Neural crest cell (in vitro differentiated cells): ENCODE data around the gene EXOC6B. TPM values are rescaled to one million over a fixed set of nuclear protein-coding genes. Genes with fewer than 3 reads are reported as not detected.

ENCODE experiments used
- DNase-seq: peaks from one replicate; pipeline ENCODE4 v3.0.0; 2021; ENCODE audit warnings: low read depth, mixed read lengths, low spot score
- H3K27ac Mint-ChIP-seq: one replicate; pipeline ENCODE4 v1.8.0; 2021; ENCODE audit warnings: mild to moderate bottlenecking, mixed read lengths; ENCODE audit not compliant: unreplicated experiment
- H3K27me3 Mint-ChIP-seq: 2 replicates; pipeline ENCODE4 v1.8.0; 2021; ENCODE audit warnings: low read depth, mild to moderate bottlenecking, mixed read lengths
- H3K36me3 Mint-ChIP-seq: 2 replicates; pipeline ENCODE4 v1.8.0; 2021; ENCODE audit warnings: low read depth, mild to moderate bottlenecking, mixed read lengths
- H3K4me1 Mint-ChIP-seq: 2 replicates; pipeline ENCODE4 v1.8.0; 2021; ENCODE audit warnings: mixed read lengths
- H3K4me3 Mint-ChIP-seq: one replicate; pipeline ENCODE4 v1.8.0; 2021; ENCODE audit warnings: mild to moderate bottlenecking, mixed read lengths
- H3K9me3 Mint-ChIP-seq: 2 replicates; pipeline ENCODE4 v1.8.0; 2021; ENCODE audit warnings: mixed read lengths
- total RNA-seq: library from RNA; stranded (reverse); gene quantifications from 2 replicates; pipeline ENCODE4 v1.2.1, GENCODE V29; 2021
- TF ChIP-seq, protein P1 (sequence below): fragments of 200-600 bp; sonication (generic); conservative IDR thresholded peaks from 2 replicates; pipeline ENCODE4 v1.5.0; 2021; ENCODE audit warnings: antibody characterized with exemption, mild to moderate bottlenecking

EXOC6B gene
- total RNA-seq, 1 donor from 2014 or later: 28.2 TPM

DNA sequence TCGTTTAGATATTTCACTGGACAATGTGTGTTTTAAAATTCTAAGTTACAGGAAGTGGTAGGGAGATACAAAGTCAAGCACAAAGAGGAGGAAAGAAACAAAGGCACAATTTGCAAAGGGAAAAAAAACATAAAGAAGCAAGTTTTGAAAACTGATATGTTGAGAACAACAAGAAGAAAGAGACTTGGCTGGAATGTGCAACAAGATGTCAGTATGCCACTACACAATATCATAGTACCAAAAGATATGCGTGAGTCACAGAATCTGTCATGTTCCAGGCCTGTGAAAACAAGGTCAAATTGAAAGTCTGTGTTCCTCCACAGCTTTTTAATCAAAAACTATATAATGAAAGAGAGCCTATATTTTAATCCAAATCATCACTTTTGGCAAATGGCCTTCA lies 12.0 kb downstream of the EXOC6B start:
- TF ChIP-seq, protein P1, sequence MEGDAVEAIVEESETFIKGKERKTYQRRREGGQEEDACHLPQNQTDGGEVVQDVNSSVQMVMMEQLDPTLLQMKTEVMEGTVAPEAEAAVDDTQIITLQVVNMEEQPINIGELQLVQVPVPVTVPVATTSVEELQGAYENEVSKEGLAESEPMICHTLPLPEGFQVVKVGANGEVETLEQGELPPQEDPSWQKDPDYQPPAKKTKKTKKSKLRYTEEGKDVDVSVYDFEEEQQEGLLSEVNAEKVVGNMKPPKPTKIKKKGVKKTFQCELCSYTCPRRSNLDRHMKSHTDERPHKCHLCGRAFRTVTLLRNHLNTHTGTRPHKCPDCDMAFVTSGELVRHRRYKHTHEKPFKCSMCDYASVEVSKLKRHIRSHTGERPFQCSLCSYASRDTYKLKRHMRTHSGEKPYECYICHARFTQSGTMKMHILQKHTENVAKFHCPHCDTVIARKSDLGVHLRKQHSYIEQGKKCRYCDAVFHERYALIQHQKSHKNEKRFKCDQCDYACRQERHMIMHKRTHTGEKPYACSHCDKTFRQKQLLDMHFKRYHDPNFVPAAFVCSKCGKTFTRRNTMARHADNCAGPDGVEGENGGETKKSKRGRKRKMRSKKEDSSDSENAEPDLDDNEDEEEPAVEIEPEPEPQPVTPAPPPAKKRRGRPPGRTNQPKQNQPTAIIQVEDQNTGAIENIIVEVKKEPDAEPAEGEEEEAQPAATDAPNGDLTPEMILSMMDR: no peak
- no peaks in the 10 kb centered on the region for H3K27me3 Mint-ChIP-seq
- DNase-seq: no peak
- peaks cover 13% of the 10 kb centered on the region for H3K9me3 Mint-ChIP-seq
- H3K4me3 Mint-ChIP-seq: no peak overlapping the region
- no peak overlapping the region for H3K27ac Mint-ChIP-seq
- no peaks in the 10 kb centered on the region for H3K4me1 Mint-ChIP-seq
- H3K36me3 Mint-ChIP-seq: peaks cover 18% of the 10 kb centered on the region

DNA sequence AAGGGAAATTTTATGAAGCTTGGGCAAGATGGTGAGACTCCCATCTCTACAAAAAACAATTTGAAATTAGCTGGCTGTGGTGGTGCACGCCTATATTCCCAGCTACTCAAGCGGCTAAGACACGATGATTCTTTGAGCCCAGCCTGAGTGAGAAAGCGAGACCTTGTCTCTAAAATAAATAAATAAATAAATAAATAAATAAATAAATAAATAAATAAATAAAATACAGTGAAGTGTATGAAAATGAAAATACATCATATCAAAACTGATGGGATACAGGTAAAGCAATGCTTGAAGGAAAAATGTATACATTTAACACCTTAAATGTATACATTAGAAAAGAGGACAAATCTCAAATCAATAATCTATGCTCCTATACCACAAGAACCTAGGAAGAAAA lies 15.7 kb downstream of the EXOC6B start:
- no peak overlapping the region for H3K27ac Mint-ChIP-seq
- peaks cover 21% of the 10 kb centered on the region for H3K36me3 Mint-ChIP-seq
- peaks cover 17% of the 10 kb centered on the region for H3K9me3 Mint-ChIP-seq
- H3K4me1 Mint-ChIP-seq: no peaks in the 10 kb centered on the region
- TF ChIP-seq, protein P1: no peak
- DNase-seq: no peak
- H3K27me3 Mint-ChIP-seq: no peaks in the 10 kb centered on the region
- H3K4me3 Mint-ChIP-seq: no peak overlapping the region

DNA sequence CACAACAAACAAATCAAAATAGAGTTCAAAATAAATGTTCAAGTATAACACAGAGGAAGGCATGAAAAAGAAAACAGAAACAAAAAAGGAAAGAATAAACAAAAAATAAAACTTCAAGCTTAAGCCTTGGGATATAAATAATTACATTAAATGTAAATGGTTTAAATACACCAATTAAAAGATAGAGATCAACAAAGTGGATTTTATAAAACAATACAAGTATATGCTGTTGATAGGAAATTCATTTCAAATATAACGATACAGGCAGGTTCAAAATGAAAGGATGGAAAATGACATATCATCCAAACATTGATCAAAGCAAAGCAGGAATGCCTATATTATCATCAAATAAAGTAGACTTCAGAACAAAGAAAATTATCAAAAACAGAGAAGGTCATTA lies 16.7 kb downstream of the EXOC6B start:
- Mint-ChIP-seq H3K4me3 (no peak overlapping the region), H3K27me3 (no peaks in the 10 kb centered on the region), H3K4me1 (no peaks in the 10 kb centered on the region), H3K27ac (no peak overlapping the region), H3K36me3 (peaks cover 21% of the 10 kb centered on the region), H3K9me3 (peaks cover 17% of the 10 kb centered on the region)
- TF ChIP-seq, protein P1: no peak
- no peak for DNase-seq

DNA sequence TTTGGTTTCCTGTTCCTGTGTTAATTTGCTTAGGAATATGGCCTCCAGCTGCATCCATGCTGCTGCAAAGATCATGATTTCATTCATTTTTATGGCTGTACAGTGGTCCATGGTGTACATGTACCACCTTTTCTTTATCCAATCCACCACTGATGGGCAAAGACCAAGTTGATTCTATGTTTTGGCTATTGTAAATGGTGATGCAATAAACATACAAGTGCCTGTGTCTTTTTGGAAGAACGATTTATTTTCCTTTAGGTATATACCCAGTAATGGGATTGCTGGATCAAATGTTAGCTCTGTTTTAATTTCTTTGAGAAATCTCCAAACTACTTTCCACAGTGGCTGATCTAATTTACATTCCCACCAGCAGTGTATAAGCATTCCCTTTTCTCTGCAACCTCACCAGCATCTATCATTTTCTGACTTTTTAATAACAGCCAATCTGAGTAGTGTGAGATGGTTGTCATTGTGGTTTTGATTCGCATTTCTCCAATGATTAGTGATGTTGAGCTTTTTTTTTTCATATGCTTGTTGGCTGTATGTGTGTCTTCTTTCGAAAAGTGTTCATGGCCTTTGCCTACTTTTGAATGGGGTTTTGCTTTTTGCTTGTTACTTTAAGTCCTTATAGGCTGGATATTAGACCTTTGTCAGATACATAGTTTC lies 19.4 kb downstream of the EXOC6B start:
- Mint-ChIP-seq H3K27ac (no peak overlapping the region), H3K27me3 (no peaks in the 10 kb centered on the region), H3K4me1 (no peaks in the 10 kb centered on the region), H3K36me3 (peaks cover 21% of the 10 kb centered on the region), H3K9me3 (peaks cover 17% of the 10 kb centered on the region), H3K4me3 (no peak overlapping the region)
- TF ChIP-seq, protein P1: no peak
- no peak for DNase-seq

DNA sequence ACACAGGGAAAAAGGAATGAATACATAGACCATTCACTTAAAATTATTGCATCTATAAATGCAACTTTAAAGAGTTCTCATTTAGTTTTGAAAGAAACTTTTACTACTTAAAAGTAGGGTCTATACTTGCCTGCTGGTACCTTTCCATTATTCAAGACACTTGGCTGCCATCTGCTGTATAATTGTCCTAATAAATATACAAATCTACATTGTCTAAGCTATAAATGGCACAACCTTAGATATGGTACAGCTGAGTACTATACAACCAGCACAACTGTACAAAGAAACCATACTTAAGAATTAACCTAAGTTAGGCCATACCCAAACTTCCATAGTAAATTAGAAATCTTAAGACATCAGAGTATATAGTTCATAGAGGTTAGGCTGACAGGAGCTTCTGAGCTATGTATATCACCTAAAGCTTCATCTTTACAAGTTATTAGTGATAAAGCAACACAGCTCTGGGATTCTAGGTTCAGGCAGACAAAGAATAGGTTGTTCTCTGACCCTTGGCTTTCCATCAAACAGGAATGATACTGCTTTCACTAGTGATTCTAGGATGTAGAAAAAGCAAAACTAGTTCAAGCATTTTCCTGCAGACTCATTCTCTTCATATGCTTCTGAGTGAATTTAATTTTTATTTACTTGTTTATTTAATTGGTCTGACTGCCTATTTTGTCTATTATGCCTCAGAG lies 22.1 kb downstream of the EXOC6B start:
- Mint-ChIP-seq H3K27ac (no peak overlapping the region), H3K4me1 (no peaks in the 10 kb centered on the region), H3K4me3 (no peak overlapping the region), H3K36me3 (peaks cover 9% of the 10 kb centered on the region), H3K27me3 (no peaks in the 10 kb centered on the region), H3K9me3 (peaks cover 4% of the 10 kb centered on the region)
- TF ChIP-seq, protein P1: no peak
- DNase-seq: no peak
